Upper lobe of left lung (tissue), 6 donors: ENCODE measurements around the gene CDKAL1. TPM values are rescaled to one million over a fixed set of nuclear protein-coding genes. Genes with fewer than 3 reads are reported as not detected.

Experiments
- ATAC-seq, 2 donors: fragments of 200-7000 bp; cut with Tn5 transposase; one replicate each; pipeline ENCODE4 v1.9.1; 2022; ENCODE audit warnings: mild to moderate bottlenecking in 2 of 2, moderate library complexity in 2 of 2; ENCODE audit not compliant: low FRiP score in 2 of 2
- DNase-seq, 2 donors: peaks; one replicate each; pipeline ENCODE4 v3.0.0-alpha.2; 2019 to 2020
- H3K27ac ChIP-seq, 4 donors: fragments of 200-600 bp; sonication (generic); one replicate each; pipeline ENCODE4 v1.5.1; 2016 to 2019
- H3K27me3 ChIP-seq, 4 donors: fragments of 200-600 bp; sonication (generic); one replicate each; pipeline ENCODE4 v1.5.1; 2017 to 2019
- H3K36me3 ChIP-seq, 4 donors: fragments of 200-600 bp; sonication (generic); one replicate each; pipeline ENCODE4 v1.5.1; 2016 to 2019
- H3K4me1 ChIP-seq, 4 donors: fragments of 200-600 bp; sonication (generic); one replicate each; pipeline ENCODE4 v1.5.1; 2018 to 2019
- H3K4me3 ChIP-seq, 4 donors: fragments of 200-600 bp; sonication (generic); one replicate each; pipeline ENCODE4 v1.5.1; 2017 to 2019; ENCODE audit warnings: mild to moderate bottlenecking in 2 of 4, moderate library complexity in 1 of 4
- H3K9me3 ChIP-seq, 4 donors: fragments of 200-600 bp; sonication (generic); one replicate each; pipeline ENCODE4 v1.5.1; 2018 to 2019
- CTCF ChIP-seq, 6 experiments: fragments of 450-650 bp in 4 of 6; fragments of 200-600 bp in 2 of 6; sonication (generic) in 2 of 6; IDR thresholded peaks; one replicate each; pipeline ENCODE4 v1.5.1; 2016 to 2019; ENCODE audit warnings: antibody characterized with exemption in 6 of 6
- EP300 ChIP-seq, 4 donors: sonication (generic); formaldehyde crosslinking; IDR thresholded peaks; one replicate each; pipeline ENCODE4 v1.5.1; 2017; ENCODE audit warnings: antibody characterized with exemption in 4 of 4, control low read depth in 2 of 4
- POLR2A ChIP-seq, 4 donors: fragments of 450-650 bp; IDR thresholded peaks; one replicate each; pipeline ENCODE4 v1.5.1; 2016 to 2017; ENCODE audit warnings: antibody characterized with exemption in 4 of 4, mild to moderate bottlenecking in 2 of 4
- POLR2AphosphoS5 ChIP-seq, 2 donors: sonication (generic); formaldehyde crosslinking; IDR thresholded peaks; one replicate each; pipeline ENCODE4 v1.5.1; 2017; ENCODE audit warnings: antibody characterized with exemption in 2 of 2
- WGBS, 2 donors: methylation state at CpG; one replicate each; pipeline ENCODE4 v1.1.5; 2017 to 2018; 5-methylcytosine and 5-hydroxymethylcytosine counted together
- total RNA-seq, 6 donors: library from RNA; depleted of rRNA in 4 of 6; stranded (reverse); fragments of >200 nt in 4 of 6; gene quantifications; one replicate each; pipeline versions ENCODE4 v1.1.0 to v1.2.1, GENCODE V29; 2016 to 2021
- donor health status: DM: no; HTN: no; CAD: no; lungs with moderate emphysema.
- donor health status: DM: no; HTN: yes; CAD: no; lungs with severe emphysema.

Gene CDKAL1
- total RNA-seq, 6 donors from 2014 or later: 9.4 to 22.6 (median 13.8) TPM

- WGBS, 2 donors: 76 to 77% methylated on average over 8 of the region's 8 CpGs
- ATAC-seq: no peak
These were observed 118.2 kb downstream of the CDKAL1 start for GRCh38 chr6:20652299-20653084.

GRCh38 chr6:20653085-20653479 lies 118.8 kb downstream of the CDKAL1 start:
- no peaks in the 10 kb centered on the region for H3K9me3 ChIP-seq
- WGBS, 2 donors: 92 to 95% methylated on average over 4 of the region's 4 CpGs
- no peak for TF ChIP-seq POLR2A (IDR thresholded peaks at IDR 0.05)
- TF ChIP-seq EP300 (IDR thresholded peaks at IDR 0.05): no peak
- TF ChIP-seq POLR2AphosphoS5 (IDR thresholded peaks at IDR 0.05): no peak
- no peak for TF ChIP-seq CTCF (IDR thresholded peaks at IDR 0.05)
- H3K4me3 ChIP-seq: no peak overlapping the region
- DNase-seq: no peak
- no peaks in the 10 kb centered on the region for H3K27me3 ChIP-seq
- ATAC-seq: no peak
- H3K27ac ChIP-seq: no peak overlapping the region
- no peaks in the 10 kb centered on the region for H3K4me1 ChIP-seq
- H3K36me3 ChIP-seq: peaks cover 0 to 11% (median 0%) of the 10 kb centered on the region in 4 donors

More at GRCh38 chr6:20652299-20653084, 118.2 kb downstream of the CDKAL1 start:
- no peak for DNase-seq
- TF ChIP-seq EP300 (IDR thresholded peaks at IDR 0.05) (no peak), CTCF (IDR thresholded peaks at IDR 0.05) (no peak), POLR2A (IDR thresholded peaks at IDR 0.05) (no peak), POLR2AphosphoS5 (IDR thresholded peaks at IDR 0.05) (no peak)
- Histone ChIP-seq H3K27me3 (no peaks in the 10 kb centered on the region), H3K4me1 (no peaks in the 10 kb centered on the region), H3K9me3 (no peaks in the 10 kb centered on the region), H3K36me3 (peaks cover 0 to 11% (median 0%) of the 10 kb centered on the region in 4 donors), H3K27ac (no peak overlapping the region), H3K4me3 (no peak overlapping the region)

- TF ChIP-seq POLR2A (IDR thresholded peaks at IDR 0.05): no peak
- 81 to 84% methylated on average over 5 of the region's 5 CpGs for WGBS, 2 donors
- ATAC-seq: no peak
These were observed 121.1 kb downstream of the CDKAL1 start for GRCh38 chr6:20655317-20655716.

DNA sequence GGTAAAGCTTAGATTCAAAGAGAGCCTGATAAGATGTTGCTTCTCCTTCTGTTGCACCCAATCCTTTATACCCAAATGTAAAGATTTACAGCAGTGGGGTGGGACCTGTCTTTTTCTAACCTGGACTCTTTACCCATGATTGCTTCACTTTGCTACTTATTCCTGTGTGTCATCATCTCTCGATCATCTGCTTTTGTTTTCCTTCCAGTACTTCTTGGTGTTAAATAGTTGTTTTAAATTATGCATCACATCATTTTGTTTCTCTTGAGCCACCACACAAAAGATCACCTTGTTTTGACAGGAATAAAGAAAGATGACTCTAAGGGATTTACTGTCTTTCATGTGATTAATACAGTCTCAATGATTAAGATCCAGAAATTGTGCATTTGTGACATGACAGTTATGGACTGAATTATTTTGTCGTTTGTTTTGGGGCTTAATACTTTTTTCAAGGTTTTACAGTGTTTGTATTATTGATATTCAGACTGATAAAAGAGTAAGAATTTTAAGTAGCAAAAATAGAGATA lies 123.1 kb downstream of the CDKAL1 start:
- WGBS, 2 donors: 82 to 84% methylated on average over 2 of the region's 2 CpGs
- Histone ChIP-seq H3K9me3 (no peaks in the 10 kb centered on the region), H3K36me3 (peaks cover 0 to 7% (median 0%) of the 10 kb centered on the region in 4 donors), H3K4me1 (peaks cover 0 to 6% (median 0%) of the 10 kb centered on the region in 4 donors), H3K27ac (no peak overlapping the region), H3K4me3 (no peak overlapping the region), H3K27me3 (no peaks in the 10 kb centered on the region)
- DNase-seq: no peak
- TF ChIP-seq CTCF (IDR thresholded peaks at IDR 0.05) (no peak), POLR2A (IDR thresholded peaks at IDR 0.05) (no peak), EP300 (IDR thresholded peaks at IDR 0.05) (no peak), POLR2AphosphoS5 (IDR thresholded peaks at IDR 0.05) (no peak)
- ATAC-seq: no peak

More at GRCh38 chr6:20655317-20655716, 121.1 kb downstream of the CDKAL1 start:
- no peak for DNase-seq
- Histone ChIP-seq H3K4me3 (no peak overlapping the region), H3K36me3 (peaks cover 0 to 7% (median 0%) of the 10 kb centered on the region in 4 donors), H3K27ac (no peak overlapping the region), H3K9me3 (no peaks in the 10 kb centered on the region), H3K27me3 (no peaks in the 10 kb centered on the region), H3K4me1 (no peaks in the 10 kb centered on the region)

DNA sequence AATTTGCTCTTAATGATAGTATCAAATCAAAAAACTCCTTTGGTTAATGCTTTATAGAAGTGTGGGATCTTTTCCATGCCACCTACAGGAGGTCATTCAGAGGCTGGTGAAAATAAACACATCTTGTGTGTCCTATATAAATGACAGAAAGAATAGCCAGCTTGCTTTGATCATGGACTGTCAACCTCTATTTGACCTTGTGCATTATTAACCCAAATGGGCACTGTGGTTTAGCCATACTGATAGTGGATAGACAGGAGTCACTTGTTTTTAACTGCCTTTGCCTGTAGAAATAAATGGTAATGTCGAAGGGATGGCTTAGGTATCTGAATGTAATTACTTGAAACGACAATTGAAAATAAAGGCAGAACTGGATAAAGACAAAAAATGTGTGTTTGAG lies 123.8 kb downstream of the CDKAL1 start:
- H3K27me3 ChIP-seq: no peaks in the 10 kb centered on the region
- 85 to 89% methylated on average over 2 of the region's 2 CpGs for WGBS, 2 donors
- TF ChIP-seq POLR2AphosphoS5 (IDR thresholded peaks at IDR 0.05) (no peak), POLR2A (IDR thresholded peaks at IDR 0.05) (no peak), EP300 (IDR thresholded peaks at IDR 0.05) (no peak), CTCF (IDR thresholded peaks at IDR 0.05) (no peak)
- peaks cover 0 to 7% (median 0%) of the 10 kb centered on the region in 4 donors for H3K36me3 ChIP-seq
- no peak for DNase-seq
- no peak overlapping the region for H3K27ac ChIP-seq
- H3K4me3 ChIP-seq: no peak overlapping the region
- H3K9me3 ChIP-seq: no peaks in the 10 kb centered on the region
- no peak for ATAC-seq
- peaks cover 0 to 6% (median 0%) of the 10 kb centered on the region in 4 donors for H3K4me1 ChIP-seq
